Spinal cord (tissue), 10 donors: ENCODE data around the gene ZNF268. TPM values are rescaled to one million over a fixed set of nuclear protein-coding genes. Genes with fewer than 3 reads are reported as not detected.

Experiments
- DNase-seq, 6 donors: peaks; one replicate each; pipeline versions ENCODE4 v3.0.0 to v3.0.0-alpha.2; 2013 to 2015; ENCODE audit warnings: low spot score in 6 of 6, low read depth in 4 of 6
- H3K27ac ChIP-seq: one replicate; pipeline ENCODE4 v1.5.1; 2013; ENCODE audit warnings: low read depth, low read length, control low read depth
- H3K27me3 ChIP-seq: one replicate; pipeline ENCODE4 v1.6.1; 2013; ENCODE audit warnings: low read length; ENCODE audit not compliant: control insufficient read depth, insufficient read depth
- H3K36me3 ChIP-seq: one replicate; pipeline ENCODE4 v1.6.1; 2013; ENCODE audit warnings: low read length; ENCODE audit not compliant: control insufficient read depth, insufficient read depth
- H3K4me1 ChIP-seq: one replicate; pipeline ENCODE4 v1.6.1; 2013; ENCODE audit warnings: low read length; ENCODE audit not compliant: control insufficient read depth, insufficient read depth
- H3K4me3 ChIP-seq: one replicate; pipeline ENCODE4 v1.5.1; 2013; ENCODE audit warnings: low read depth, low read length, control low read depth
- H3K9me3 ChIP-seq: one replicate; pipeline ENCODE4 v1.6.1; 2013; ENCODE audit warnings: low read length; ENCODE audit not compliant: control insufficient read depth, insufficient read depth
- WGBS: methylation state at CpG from one replicate; pipeline ENCODE4 v1.1.5; 2013; ENCODE audit warnings: missing lambda C conversion rate; ENCODE audit not compliant: insufficient coverage; 5-methylcytosine and 5-hydroxymethylcytosine counted together
- long read RNA-seq, 4 donors: transcript quantifications; one replicate each; lab custom pipeline, GENCODE V29; 2026
- polyA plus RNA-seq, 2 donors: library from polyadenylated mRNA; unstranded; fragments of 120-200 nt; gene quantifications; one replicate each; pipeline ENCODE4 v1.2.1, GENCODE V29; 2013; ENCODE audit not compliant: insufficient read length in 2 of 2
- total RNA-seq, 2 donors: library from RNA; depleted of rRNA in 1 of 2; stranded (reverse); fragments of 120-200 nt in 1 of 2; fragments of >200 nt in 1 of 2; gene quantifications; one replicate each; pipeline versions ENCODE4 v1.2.3 to v1.2.4, GENCODE V29; 2013 to 2014
- donor health status: healthy.

ZNF268 gene
- total RNA-seq (10 to 100 TPM; 35.1 to 35.4 TPM), polyA plus RNA-seq (10 to 100 TPM; 13.3 to 17.4 TPM)
- long read RNA-seq, donor 1, full-length matches to known transcripts: 6 of 6 reads
- long read RNA-seq, donor 1, partial matches to known transcripts: 0 of 6 reads
- long read RNA-seq, donor 1, other reads (novel, unspliced or antisense): 0 of 6 reads
- long read RNA-seq, donor 2, full-length matches to known transcripts: 4 of 4 reads
- long read RNA-seq, donor 2, partial matches to known transcripts: 0 of 4 reads
- long read RNA-seq, donor 2, other reads (novel, unspliced or antisense): 0 of 4 reads
- long read RNA-seq, donor 3, full-length matches to known transcripts: 2 of 2 reads
- long read RNA-seq, donor 3, partial matches to known transcripts: 0 of 2 reads
- long read RNA-seq, donor 3, other reads (novel, unspliced or antisense): 0 of 2 reads
- long read RNA-seq, donor 4, full-length matches to known transcripts: 4 of 4 reads
- long read RNA-seq, donor 4, partial matches to known transcripts: 0 of 4 reads
- long read RNA-seq, donor 4, other reads (novel, unspliced or antisense): 0 of 4 reads

GRCh38 chr12:133181238-133181959 lies at the start of gene ZNF268:
TSS of gene ZNF268 (plus strand) at chr12:133181495. CDS start at chr12:133181998, 503 bp downstream.
- peaks cover 32% of the 10 kb centered on the region for H3K36me3 ChIP-seq
- peak within 1 kb of the TSS; percentile 6 for H3K27ac ChIP-seq
- H3K4me1 ChIP-seq: peaks cover 2% of the 10 kb centered on the region
- under 1% methylated on average over 36 of the region's 40 CpGs for WGBS
- H3K4me3 ChIP-seq: peak within 1 kb of the TSS; percentile 65
- H3K9me3 ChIP-seq: peaks cover 5% of the 10 kb centered on the region
- DNase-seq: peak; percentile 88 to 98 (median 93)
- H3K27me3 ChIP-seq: no peaks in the 10 kb centered on the region

GRCh38 chr12:133135747-133136146 lies 45.5 kb upstream of the ZNF268 start:
- 100% methylated on average over 2 of the region's 2 CpGs for WGBS
- Histone ChIP-seq H3K4me1 (no peaks in the 10 kb centered on the region), H3K27ac (no peak overlapping the region), H3K9me3 (peaks cover 26% of the 10 kb centered on the region), H3K4me3 (no peak overlapping the region), H3K36me3 (peaks cover 22% of the 10 kb centered on the region), H3K27me3 (no peaks in the 10 kb centered on the region)
- no peak for DNase-seq

GRCh38 chr12:133145981-133146380 lies 35.3 kb upstream of the ZNF268 start:
- Histone ChIP-seq H3K27ac (no peak overlapping the region), H3K27me3 (no peaks in the 10 kb centered on the region), H3K36me3 (peaks cover 43% of the 10 kb centered on the region), H3K4me1 (no peaks in the 10 kb centered on the region), H3K9me3 (peaks cover 22% of the 10 kb centered on the region), H3K4me3 (no peak overlapping the region)
- WGBS: 100% methylated on average over 1 of the region's 2 CpGs
- no peak for DNase-seq

GRCh38 chr12:133156125-133156690 lies 25.1 kb upstream of the ZNF268 start:
- Histone ChIP-seq H3K4me1 (no peaks in the 10 kb centered on the region), H3K4me3 (no peak overlapping the region), H3K9me3 (peaks cover 64% of the 10 kb centered on the region), H3K27ac (no peak overlapping the region), H3K27me3 (no peaks in the 10 kb centered on the region), H3K36me3 (peaks cover 41% of the 10 kb centered on the region)
- WGBS: no CpG with 5 or more reads among the region's 2 CpGs
- DNase-seq: no peak

DNA sequence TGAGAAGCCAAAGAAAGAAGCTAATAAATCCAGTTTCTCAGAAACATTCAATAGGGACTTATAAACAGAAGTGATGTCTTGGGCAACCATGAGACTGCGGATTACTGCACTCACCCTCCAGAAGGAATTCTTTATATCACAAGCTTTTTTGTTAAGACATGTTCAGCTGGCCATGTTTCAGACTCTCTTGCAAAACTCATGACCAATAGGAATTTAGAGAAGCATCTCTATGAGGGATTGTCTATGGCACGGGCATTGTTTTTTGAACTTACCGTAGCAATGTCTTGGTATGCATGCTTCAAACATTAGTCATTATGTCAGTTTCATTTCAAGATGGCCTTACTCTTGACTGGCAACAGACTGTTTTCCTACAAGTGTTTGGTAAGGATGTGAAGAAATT lies 15.5 kb upstream of the ZNF268 start:
- H3K9me3 ChIP-seq: peaks cover 14% of the 10 kb centered on the region

DNA sequence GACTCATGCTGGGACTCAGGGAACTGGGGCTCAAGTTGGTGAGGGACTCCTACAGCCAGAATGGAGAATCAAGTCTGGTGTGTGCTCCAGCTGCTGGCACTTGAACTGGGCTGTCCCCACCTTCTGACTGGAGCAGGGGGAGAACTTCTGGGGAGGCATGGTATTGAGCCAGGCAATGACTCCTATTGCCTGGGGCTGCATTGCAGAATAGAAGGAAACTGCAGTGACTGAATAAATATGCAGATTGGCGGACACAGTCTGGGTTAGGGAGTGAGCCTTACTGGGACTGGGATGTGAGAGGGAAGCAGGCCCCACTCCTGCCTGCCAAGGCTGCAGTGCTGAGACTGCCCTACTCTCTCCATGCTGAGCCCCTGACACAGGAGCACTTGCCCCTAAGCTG lies 8.8 kb upstream of the ZNF268 start:
- Histone ChIP-seq H3K9me3 (peaks cover 7% of the 10 kb centered on the region), H3K36me3 (no peaks in the 10 kb centered on the region), H3K4me1 (no peaks in the 10 kb centered on the region), H3K27ac (no peak overlapping the region), H3K4me3 (no peak overlapping the region), H3K27me3 (no peaks in the 10 kb centered on the region)
- 92% methylated on average over 1 of the region's 1 CpG for WGBS
- no peak for DNase-seq

More for the DNA sequence above, 15.5 kb upstream of the ZNF268 start:
- no peak overlapping the region for H3K27ac ChIP-seq
- no peak for DNase-seq
- H3K27me3 ChIP-seq: no peaks in the 10 kb centered on the region
- H3K36me3 ChIP-seq: no peaks in the 10 kb centered on the region
- H3K4me1 ChIP-seq: no peaks in the 10 kb centered on the region
- no CpG with 5 or more reads among the region's 3 CpGs for WGBS
- no peak overlapping the region for H3K4me3 ChIP-seq

DNA sequence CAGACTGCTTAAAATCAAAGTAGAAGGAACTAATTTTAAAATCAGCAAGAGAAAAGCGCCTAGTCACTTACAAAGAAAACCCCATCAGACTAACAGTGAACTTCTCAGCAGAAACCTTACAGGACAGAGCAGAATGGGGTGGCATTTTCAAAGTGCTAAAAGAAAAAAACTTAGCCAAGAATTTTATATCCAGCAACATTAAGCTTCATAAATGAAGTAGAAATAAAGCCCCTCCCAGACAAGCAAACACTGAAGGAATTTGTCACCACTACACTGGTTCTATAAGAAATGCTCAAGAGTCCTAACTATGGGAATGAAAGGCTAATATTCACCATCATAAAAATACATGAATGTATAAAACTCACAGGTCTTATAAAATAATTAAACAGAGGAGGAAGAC lies 6.4 kb upstream of the ZNF268 start:
- Histone ChIP-seq H3K4me1 (no peaks in the 10 kb centered on the region), H3K27ac (no peak overlapping the region), H3K27me3 (no peaks in the 10 kb centered on the region), H3K9me3 (peaks cover 4% of the 10 kb centered on the region), H3K36me3 (no peaks in the 10 kb centered on the region), H3K4me3 (no peak overlapping the region)
- no CpG with 5 or more reads among the region's 1 CpG for WGBS
- DNase-seq: no peak

DNA sequence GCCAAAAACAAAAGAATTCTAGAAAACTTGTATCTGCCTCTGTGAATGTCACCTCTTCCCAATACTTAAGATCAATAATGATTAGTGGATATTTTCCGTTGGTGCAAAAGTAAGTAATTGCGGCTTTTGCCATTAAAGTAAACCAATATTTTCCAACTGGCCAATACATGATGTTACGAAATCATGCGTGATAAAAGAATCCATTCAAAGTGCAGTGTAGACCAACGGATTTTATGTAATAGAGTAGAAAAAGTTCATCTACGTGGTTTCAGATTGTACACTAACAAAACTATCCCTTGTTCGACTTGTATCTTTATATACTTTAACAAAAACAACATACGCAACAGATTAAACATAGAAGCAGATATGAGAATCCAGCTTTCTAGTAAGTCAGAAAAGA lies 626 bp upstream of the ZNF268 start:
- WGBS: no CpG with 5 or more reads among the region's 8 CpGs
- no peak for DNase-seq
- H3K4me3 ChIP-seq: no peak overlapping the region
- peaks cover 29% of the 10 kb centered on the region for H3K36me3 ChIP-seq
- peaks cover 2% of the 10 kb centered on the region for H3K4me1 ChIP-seq
- H3K27ac ChIP-seq: no peak overlapping the region
- H3K27me3 ChIP-seq: no peaks in the 10 kb centered on the region
- H3K9me3 ChIP-seq: peaks cover 7% of the 10 kb centered on the region

GRCh38 chr12:133190176-133190575 lies 8.9 kb downstream of the ZNF268 start:
- Histone ChIP-seq H3K9me3 (peaks cover 25% of the 10 kb centered on the region), H3K27ac (no peak overlapping the region), H3K36me3 (peaks cover 81% of the 10 kb centered on the region), H3K4me1 (no peaks in the 10 kb centered on the region), H3K4me3 (no peak overlapping the region), H3K27me3 (no peaks in the 10 kb centered on the region)
- no peak for DNase-seq
- WGBS: no CpG with 5 or more reads among the region's 2 CpGs
